ENCODE data around the gene OR52B6. TPM values are rescaled to one million over a fixed set of nuclear protein-coding genes. Genes with fewer than 3 reads are reported as not detected.

The OR52B6 gene
- total RNA-seq, 1 experiment from 2014 or later: not detected

- TF ChIP-seq CTCF (IDR thresholded peaks at IDR 0.05; ENCODE audit: unreplicated experiment): no peak
- no peaks in the 10 kb centered on the region for H3K9me3 Mint-ChIP-seq (ENCODE audit: low read depth, unreplicated experiment)
- no TSS peak for BruUV-seq (replicated peaks)
- DNase-seq: no peak
- H3K4me1 Mint-ChIP-seq (ENCODE audit: low read depth, unreplicated experiment): no peaks in the 10 kb centered on the region
- intact Hi-C loops (cut with micrococcal nuclease; ENCODE audit: unreplicated experiment): no loop called here
- H3K36me3 Mint-ChIP-seq (ENCODE audit: insufficient read depth, unreplicated experiment): no peaks in the 10 kb centered on the region
- CTCF ChIA-PET: no interaction called here
- H3K27me3 Mint-ChIP-seq (ENCODE audit: unreplicated experiment): peaks cover 13% of the 10 kb centered on the region
- H3K4me3 Mint-ChIP-seq (ENCODE audit: low read depth, unreplicated experiment): no peak overlapping the region
- no peak overlapping the region for H3K27ac Mint-ChIP-seq (ENCODE audit: unreplicated experiment)
Measured at GRCh38 chr11:5550440-5551095, 30.1 kb upstream of the OR52B6 start.

GRCh38 chr11:5553343-5553742, 27.3 kb upstream of the OR52B6 start:
- Mint-ChIP-seq H3K27me3 (ENCODE audit: unreplicated experiment) (peaks cover 32% of the 10 kb centered on the region), H3K9me3 (ENCODE audit: low read depth, unreplicated experiment) (no peaks in the 10 kb centered on the region), H3K36me3 (ENCODE audit: insufficient read depth, unreplicated experiment) (no peaks in the 10 kb centered on the region), H3K4me1 (ENCODE audit: low read depth, unreplicated experiment) (peaks cover 7% of the 10 kb centered on the region), H3K27ac (ENCODE audit: unreplicated experiment) (no peak overlapping the region), H3K4me3 (ENCODE audit: low read depth, unreplicated experiment) (no peak overlapping the region)
- BruUV-seq (replicated peaks): no TSS peak
- CTCF ChIA-PET: interaction anchor here (1.0 kb wide), 1 partner anchor 77 kb away, joined by 4 read pairs; no protein-coding TSS in a partner anchor
- intact Hi-C loops (cut with micrococcal nuclease; ENCODE audit: unreplicated experiment): loop anchor here (1.0 kb wide), 1 partner anchor 77 kb away; no protein-coding TSS in a partner anchor
- TF ChIP-seq CTCF (IDR thresholded peaks at IDR 0.05; ENCODE audit: unreplicated experiment): no peak
- DNase-seq: no peak

DNA sequence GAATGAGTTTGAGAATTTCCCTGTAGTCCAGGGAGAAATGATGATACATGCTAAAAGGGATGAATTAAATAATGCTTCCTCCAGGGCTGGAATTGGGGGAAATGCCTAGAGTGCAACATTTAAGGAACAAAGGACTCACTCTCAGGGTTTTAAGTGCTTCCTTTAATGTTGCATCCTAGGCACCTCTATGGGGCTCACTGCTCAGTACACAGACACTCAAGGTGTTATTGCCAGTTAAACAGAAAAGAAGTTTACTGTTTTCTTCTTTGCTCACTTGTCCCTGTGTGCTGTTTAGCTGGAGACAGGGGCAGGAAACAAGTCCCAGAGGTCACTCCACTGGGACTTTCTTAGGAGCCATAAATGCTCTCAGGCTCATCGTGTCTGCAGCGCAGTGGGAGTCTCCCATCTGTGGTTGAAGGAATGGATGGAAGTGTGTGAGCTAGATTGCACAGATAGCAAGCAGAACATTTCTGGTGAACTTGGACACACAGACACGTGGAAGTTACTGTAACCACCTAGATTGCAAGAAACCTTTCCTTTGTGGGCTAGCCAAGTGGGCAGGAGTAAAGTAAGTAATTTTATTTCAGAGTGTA, 24.0 kb upstream of the OR52B6 start:
- no peak for DNase-seq
- H3K9me3 Mint-ChIP-seq (ENCODE audit: low read depth, unreplicated experiment): no peaks in the 10 kb centered on the region
- H3K27me3 Mint-ChIP-seq (ENCODE audit: unreplicated experiment): peaks cover 32% of the 10 kb centered on the region
- H3K4me1 Mint-ChIP-seq (ENCODE audit: low read depth, unreplicated experiment): peaks cover 7% of the 10 kb centered on the region
- no peaks in the 10 kb centered on the region for H3K36me3 Mint-ChIP-seq (ENCODE audit: insufficient read depth, unreplicated experiment)
- H3K27ac Mint-ChIP-seq (ENCODE audit: unreplicated experiment): no peak overlapping the region
- no peak overlapping the region for H3K4me3 Mint-ChIP-seq (ENCODE audit: low read depth, unreplicated experiment)
- TF ChIP-seq CTCF (IDR thresholded peaks at IDR 0.05; ENCODE audit: unreplicated experiment): no peak
- intact Hi-C loops (cut with micrococcal nuclease; ENCODE audit: unreplicated experiment): no loop called here
- BruUV-seq (replicated peaks): no TSS peak
- CTCF ChIA-PET: no interaction called here

DNA sequence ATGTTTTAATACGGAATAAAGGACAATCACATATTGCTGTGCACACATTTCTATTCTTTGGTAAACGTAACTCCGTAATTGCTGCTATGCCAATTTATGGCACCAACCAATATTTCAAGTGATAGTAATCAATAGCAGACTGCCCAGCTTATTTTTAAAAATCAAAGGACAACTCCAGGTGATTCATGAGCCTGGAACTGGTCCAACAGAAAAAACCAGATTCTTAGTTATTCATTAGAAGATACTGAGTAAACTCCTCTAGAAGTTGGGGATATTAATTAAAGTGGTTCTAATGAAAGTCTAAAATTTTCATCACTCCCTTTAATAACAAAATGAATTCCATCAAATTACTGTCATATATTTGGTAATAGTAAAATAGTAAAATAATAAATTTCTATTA, 22.9 kb upstream of the OR52B6 start:
- CTCF ChIA-PET: no interaction called here
- no peaks in the 10 kb centered on the region for H3K36me3 Mint-ChIP-seq (ENCODE audit: insufficient read depth, unreplicated experiment)
- no peaks in the 10 kb centered on the region for H3K9me3 Mint-ChIP-seq (ENCODE audit: low read depth, unreplicated experiment)
- BruUV-seq (replicated peaks): no TSS peak
- H3K27ac Mint-ChIP-seq (ENCODE audit: unreplicated experiment): no peak overlapping the region
- H3K27me3 Mint-ChIP-seq (ENCODE audit: unreplicated experiment): peaks cover 32% of the 10 kb centered on the region
- no peak for DNase-seq
- H3K4me3 Mint-ChIP-seq (ENCODE audit: low read depth, unreplicated experiment): no peak overlapping the region
- intact Hi-C loops (cut with micrococcal nuclease; ENCODE audit: unreplicated experiment): no loop called here
- peaks cover 7% of the 10 kb centered on the region for H3K4me1 Mint-ChIP-seq (ENCODE audit: low read depth, unreplicated experiment)
- TF ChIP-seq CTCF (IDR thresholded peaks at IDR 0.05; ENCODE audit: unreplicated experiment): no peak

All from Calu3 (cell line).